ENCODE measurements around the gene SDHC. TPM values are rescaled to one million over a fixed set of nuclear protein-coding genes. Genes with fewer than 3 reads are reported as not detected.
"Not testable (repeated sequence)": the region's sequence is repeated elsewhere in the genome, so short reads cannot be mapped to it uniquely, and the experiment has no call there.

Gene SDHC
- total RNA-seq, 1 donor from 2014 or later = 167 TPM

DNA sequence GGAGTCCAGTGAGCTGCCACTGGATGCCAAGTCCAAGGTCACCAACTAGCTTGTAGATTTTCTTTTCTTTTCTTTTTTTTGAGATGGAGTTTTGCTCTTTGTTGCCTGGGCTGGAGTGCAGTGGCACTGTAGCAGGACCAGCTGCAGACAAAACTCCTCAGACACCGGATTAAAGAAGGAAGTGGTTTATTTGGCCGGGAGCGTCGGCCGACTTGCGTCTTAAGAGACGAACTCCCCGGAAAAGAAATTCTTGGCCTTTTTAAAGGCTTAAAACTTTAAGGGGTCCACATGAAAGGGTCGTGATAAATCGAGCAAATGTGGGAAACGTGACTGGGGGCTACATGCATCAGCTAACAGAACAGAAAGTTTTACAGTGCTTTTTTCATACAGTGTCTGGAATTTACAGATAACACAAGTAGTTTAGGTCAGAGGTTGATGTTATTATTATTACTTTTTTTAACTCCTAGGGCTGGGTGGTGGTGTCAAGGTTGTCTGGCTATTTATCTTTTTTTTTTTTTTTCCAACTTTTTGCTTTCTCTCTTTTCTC, 89.9 kb downstream of the SDHC start:
- intact Hi-C loops (cut with DNase I) = no loop called here
- Histone ChIP-seq H3K9me3 (no peaks in the 10 kb centered on the region), H3K27ac (no peak overlapping the region), H3K4me3 (no peak overlapping the region), H3K27me3 (ENCODE audit: low read depth) (no peaks in the 10 kb centered on the region), H3K4me1 (peaks cover 16% of the 10 kb centered on the region), H3K36me3 (no peaks in the 10 kb centered on the region)
- ATAC-seq = no peak
- DNase-seq = no peak
- TF ChIP-seq, protein P1, sequence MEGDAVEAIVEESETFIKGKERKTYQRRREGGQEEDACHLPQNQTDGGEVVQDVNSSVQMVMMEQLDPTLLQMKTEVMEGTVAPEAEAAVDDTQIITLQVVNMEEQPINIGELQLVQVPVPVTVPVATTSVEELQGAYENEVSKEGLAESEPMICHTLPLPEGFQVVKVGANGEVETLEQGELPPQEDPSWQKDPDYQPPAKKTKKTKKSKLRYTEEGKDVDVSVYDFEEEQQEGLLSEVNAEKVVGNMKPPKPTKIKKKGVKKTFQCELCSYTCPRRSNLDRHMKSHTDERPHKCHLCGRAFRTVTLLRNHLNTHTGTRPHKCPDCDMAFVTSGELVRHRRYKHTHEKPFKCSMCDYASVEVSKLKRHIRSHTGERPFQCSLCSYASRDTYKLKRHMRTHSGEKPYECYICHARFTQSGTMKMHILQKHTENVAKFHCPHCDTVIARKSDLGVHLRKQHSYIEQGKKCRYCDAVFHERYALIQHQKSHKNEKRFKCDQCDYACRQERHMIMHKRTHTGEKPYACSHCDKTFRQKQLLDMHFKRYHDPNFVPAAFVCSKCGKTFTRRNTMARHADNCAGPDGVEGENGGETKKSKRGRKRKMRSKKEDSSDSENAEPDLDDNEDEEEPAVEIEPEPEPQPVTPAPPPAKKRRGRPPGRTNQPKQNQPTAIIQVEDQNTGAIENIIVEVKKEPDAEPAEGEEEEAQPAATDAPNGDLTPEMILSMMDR (IDR thresholded peaks at IDR 0.05) = no peak

DNA sequence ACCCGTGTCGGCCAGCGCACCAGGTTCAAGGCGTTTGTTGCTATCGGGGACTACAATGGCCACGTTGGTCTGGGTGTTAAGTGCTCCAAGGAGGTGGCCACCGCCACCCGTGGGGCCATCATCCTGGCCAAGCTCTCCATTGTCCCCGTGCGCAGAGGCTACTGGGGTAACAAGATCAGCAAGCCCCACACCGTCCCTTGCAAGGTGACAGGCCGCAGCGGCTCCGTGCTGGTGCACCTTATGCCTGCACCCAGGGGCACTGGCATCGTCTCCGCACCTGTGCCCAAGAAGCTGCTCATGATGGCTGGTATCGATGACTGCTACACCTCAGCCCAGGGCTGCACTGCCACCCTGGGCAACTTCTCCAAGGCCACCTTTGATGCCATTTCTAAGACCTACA, 92.4 kb downstream of the SDHC start:
- H3K27ac ChIP-seq; DNase-seq; H3K9me3 ChIP-seq; ATAC-seq; H3K27me3 ChIP-seq (ENCODE audit: low read depth); intact Hi-C loops (cut with DNase I); H3K4me3 ChIP-seq; H3K36me3 ChIP-seq: not testable (repeated sequence)
- H3K4me1 ChIP-seq = peaks cover 28% of the 10 kb centered on the region

DNA sequence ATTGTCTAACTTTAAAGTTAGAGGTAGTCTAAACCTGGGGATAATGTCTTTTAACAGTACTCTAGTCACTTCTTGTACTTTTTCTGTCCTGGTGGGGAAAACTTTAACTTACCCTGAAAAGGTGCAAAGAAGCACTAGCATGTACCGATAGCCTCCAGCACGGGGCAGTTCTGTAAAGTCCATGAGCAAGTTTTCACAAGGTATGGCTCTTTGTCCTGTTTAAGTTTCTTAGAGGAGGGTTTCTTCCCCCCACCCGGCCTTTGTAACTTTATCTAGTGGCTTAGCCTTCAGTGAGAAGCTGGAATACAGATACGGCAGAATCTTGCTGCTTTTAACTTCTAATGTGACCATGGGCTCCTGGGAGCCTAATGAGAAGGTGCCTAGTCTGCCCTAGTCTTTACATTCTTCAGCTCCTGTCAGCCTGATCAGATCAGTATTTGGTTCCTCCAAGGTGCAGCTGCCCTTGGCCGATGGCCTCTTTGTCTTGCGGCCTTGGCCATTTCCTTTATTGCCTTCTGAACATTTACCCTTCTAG, 93.3 kb downstream of the SDHC start:
- no peak for DNase-seq
- TF ChIP-seq, protein P1 (IDR thresholded peaks at IDR 0.05) = no peak
- Histone ChIP-seq H3K4me3 (no peak overlapping the region), H3K4me1 (peaks cover 28% of the 10 kb centered on the region), H3K9me3 (no peaks in the 10 kb centered on the region), H3K27me3 (ENCODE audit: low read depth) (no peaks in the 10 kb centered on the region), H3K36me3 (no peaks in the 10 kb centered on the region), H3K27ac (no peak overlapping the region)
- no peak for ATAC-seq
- intact Hi-C loops (cut with DNase I) = no loop called here

DNA sequence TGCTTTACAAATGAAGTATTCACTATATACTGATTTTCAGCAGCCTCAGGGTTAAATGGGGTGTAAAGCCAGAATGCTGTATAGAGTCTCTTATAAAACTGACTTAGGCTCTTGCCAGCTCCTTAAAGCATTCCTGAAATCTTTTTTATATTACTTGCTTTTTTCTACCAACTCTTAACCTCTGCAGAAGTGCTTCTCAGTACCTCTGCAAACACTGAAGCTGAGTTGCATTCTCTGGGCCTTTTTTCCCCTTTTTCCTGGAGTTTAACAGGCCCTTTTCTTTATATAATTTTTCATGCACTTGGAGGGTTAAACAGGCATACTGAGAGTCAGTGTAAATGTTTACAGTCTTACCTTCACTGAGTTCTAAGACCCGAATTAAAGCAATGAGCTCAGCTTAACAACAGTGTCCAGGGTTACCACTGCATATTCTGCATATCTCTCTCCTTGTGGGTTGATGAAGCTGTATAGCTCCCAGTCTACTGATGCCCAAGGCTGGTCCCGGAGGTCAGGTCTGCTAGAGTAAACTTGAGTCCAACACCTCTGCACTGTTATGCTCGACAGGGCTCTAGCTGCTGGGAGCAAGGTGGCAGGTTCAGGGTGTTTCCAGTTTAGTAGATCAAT, 94.4 kb downstream of the SDHC start:
- TF ChIP-seq, protein P1 (IDR thresholded peaks at IDR 0.05) = no peak
- intact Hi-C loops (cut with DNase I) = no loop called here
- H3K27ac ChIP-seq = peak overlapping the region; percentile 24

DNA sequence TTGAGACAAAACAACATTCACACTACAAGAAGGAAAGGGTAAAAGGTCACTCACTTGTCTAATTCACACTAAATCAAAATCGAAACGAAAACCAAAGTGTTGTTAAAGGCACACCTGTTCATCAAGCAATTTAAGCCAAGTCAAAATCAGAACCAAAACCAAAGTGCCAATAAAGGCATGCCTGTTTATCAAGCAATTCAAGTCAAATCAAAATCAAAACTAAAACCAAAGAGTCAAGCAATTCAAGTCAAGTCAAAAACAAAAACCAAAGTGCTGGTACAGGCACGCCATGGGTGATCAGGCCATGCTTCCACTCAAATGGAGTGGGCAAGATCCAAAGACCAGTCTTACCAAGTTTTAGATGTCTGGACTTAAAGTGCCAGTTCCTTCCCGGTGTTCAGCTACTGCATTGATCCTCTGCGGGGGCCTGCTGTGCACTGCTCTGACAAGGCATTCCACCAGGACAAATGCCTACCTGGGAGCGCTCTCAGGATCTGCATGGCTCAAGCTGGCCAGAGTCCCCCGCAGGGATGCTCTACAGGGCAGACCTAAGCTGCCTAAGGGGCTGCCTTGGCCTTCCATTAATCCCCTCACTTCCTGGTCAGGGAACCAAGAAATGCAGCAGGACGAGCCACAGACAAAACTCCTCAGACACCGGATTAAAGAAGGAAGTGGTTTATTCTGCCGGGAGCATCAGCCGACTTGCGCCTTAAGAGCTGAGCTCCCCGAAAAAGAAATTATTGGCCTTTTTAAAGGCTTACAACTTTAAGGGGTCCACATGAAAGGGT, 95.9 kb downstream of the SDHC start:
- intact Hi-C loops (cut with DNase I); H3K36me3 ChIP-seq; H3K9me3 ChIP-seq; H3K27me3 ChIP-seq (ENCODE audit: low read depth); H3K4me3 ChIP-seq; ATAC-seq; DNase-seq: not testable (repeated sequence)
- Histone ChIP-seq H3K27ac (peak overlapping the region; percentile 67), H3K4me1 (peaks cover 28% of the 10 kb centered on the region)

More for the DNA sequence above, 94.4 kb downstream of the SDHC start:
- DNase-seq (no peak), ATAC-seq (peak; percentile 76 to 80)
- peaks cover 28% of the 10 kb centered on the region for H3K4me1 ChIP-seq
- no peak overlapping the region for H3K4me3 ChIP-seq
- no peaks in the 10 kb centered on the region for H3K27me3 ChIP-seq (ENCODE audit: low read depth)
- no peaks in the 10 kb centered on the region for H3K36me3 ChIP-seq
- H3K9me3 ChIP-seq = no peaks in the 10 kb centered on the region

DNA sequence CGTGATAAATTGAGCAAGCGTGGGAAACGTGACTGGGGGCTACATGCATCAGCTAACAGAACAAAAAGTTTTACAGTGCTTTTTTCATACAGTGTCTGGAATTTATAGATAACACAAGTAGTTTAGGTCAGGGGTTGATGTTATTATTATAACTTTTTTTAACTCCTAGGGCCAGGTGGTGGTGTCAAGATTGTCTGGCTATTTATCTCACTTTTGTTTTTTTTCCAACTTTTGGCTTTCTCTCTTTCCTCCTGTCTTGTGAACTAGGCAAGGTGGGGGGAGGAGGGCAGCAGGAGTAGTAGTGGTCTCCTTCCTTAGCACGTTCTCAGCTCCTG, 96.4 kb downstream of the SDHC start:
- DNase-seq; H3K4me3 ChIP-seq; H3K9me3 ChIP-seq; H3K36me3 ChIP-seq; intact Hi-C loops (cut with DNase I); H3K27ac ChIP-seq; H3K27me3 ChIP-seq (ENCODE audit: low read depth); ATAC-seq: not testable (repeated sequence)
- H3K4me1 ChIP-seq = peaks cover 28% of the 10 kb centered on the region

Other genes starting within 250 kb of the SDHC start
- 63.7 TPM for gene ARHGAP30, start 244.5 kb upstream of the SDHC start, total RNA-seq
- gene NECTIN4, start 224.8 kb upstream of the SDHC start, total RNA-seq = 6.2 TPM
- 7.2 TPM for gene KLHDC9, start 216.0 kb upstream of the SDHC start, total RNA-seq
- gene PFDN2, start 196.3 kb upstream of the SDHC start, total RNA-seq = 46.2 TPM
- gene NIT1, start 196.3 kb upstream of the SDHC start, total RNA-seq = 43.6 TPM
- 38.3 TPM for gene DEDD, start 181.7 kb upstream of the SDHC start, total RNA-seq
- 92.2 TPM for gene UFC1, start 160.4 kb upstream of the SDHC start, total RNA-seq
- gene USP21, start 154.9 kb upstream of the SDHC start, total RNA-seq = 32.2 TPM
- 24.1 TPM for gene PPOX, start 148.0 kb upstream of the SDHC start, total RNA-seq
- gene B4GALT3, start 136.9 kb upstream of the SDHC start, total RNA-seq = 29.6 TPM
- 1.4 TPM for gene ADAMTS4, start 115.3 kb upstream of the SDHC start, total RNA-seq
- gene NDUFS2, start 112.0 kb upstream of the SDHC start, total RNA-seq = 66.3 TPM
- gene FCER1G, start 99.1 kb upstream of the SDHC start, total RNA-seq = 283 TPM
- gene APOA2, start 90.8 kb upstream of the SDHC start, total RNA-seq = not detected
- 11.6 TPM for gene TOMM40L, start 88.3 kb upstream of the SDHC start, total RNA-seq
- not detected for gene NR1I3, start 76.2 kb upstream of the SDHC start, total RNA-seq
- 8.9 TPM for gene PCP4L1, start 55.6 kb upstream of the SDHC start, total RNA-seq
- gene MPZ, start 4.4 kb upstream of the SDHC start, total RNA-seq = 4.0 TPM
- gene CFAP126, start 53.5 kb downstream of the SDHC start, total RNA-seq = 8.0 TPM
- 223 TPM for gene FCGR2A, start 191.1 kb downstream of the SDHC start, total RNA-seq
- gene HSPA6, start 210.2 kb downstream of the SDHC start, total RNA-seq = 13.0 TPM
- 323 TPM for gene FCGR3A, start 235.4 kb downstream of the SDHC start, total RNA-seq